ENCODE data around the gene IL16. TPM values are rescaled to one million over a fixed set of nuclear protein-coding genes. Genes with fewer than 3 reads are reported as not detected.

Gene IL16
- polyA plus RNA-seq, 1 donor (not counting 4 experiments of a cell fraction or from before 2014, with no cell fraction given): not detected

GRCh38 chr15:81337713-81338157 is 141.1 kb downstream of the IL16 start:
- dilution Hi-C loops (cut with MboI; ENCODE audit: extremely low pct_ligation_motif_present, low sequenced_read_pairs): no loop called here
- H3K9me1 ChIP-seq (ENCODE audit: control insufficient read depth, extremely low read depth, insufficient read depth, low read length): no peaks in the 10 kb centered on the region
- H3K4me1 ChIP-seq (ENCODE audit: control insufficient read depth, extremely low read depth, insufficient read depth, low read length): peaks cover 3% of the 10 kb centered on the region
- H2AFZ ChIP-seq (ENCODE audit: control insufficient read depth, low read length): no peak overlapping the region
- H3K9ac ChIP-seq (ENCODE audit: control insufficient read depth, extremely low read depth, insufficient read depth, low read length): no peak overlapping the region
- no peak for TF ChIP-seq CTCF (optimal IDR thresholded peaks at IDR 0.05 in 1 of 3, IDR thresholded peaks at IDR 0.05 in 1 of 3, conservative IDR thresholded peaks at IDR 0.05 in 1 of 3; ENCODE audit: extremely low read depth in 1 of 3, insufficient read depth in 2 of 3, low read length in 3 of 3)
- TF ChIP-seq EZH2 (IDR thresholded peaks at IDR 0.05; ENCODE audit: low read length): no peak
- H3K4me2 ChIP-seq (ENCODE audit: control insufficient read depth, extremely low read depth, insufficient read depth, low read depth, low read length): no peak overlapping the region
- DNase-seq (ENCODE audit: low read depth, low spot score) (no peak), FAIRE-seq (no peak)
- peaks cover 7% of the 10 kb centered on the region for H3K27me3 ChIP-seq (ENCODE audit: control insufficient read depth, extremely low read depth, insufficient read depth, low read length)
- H3K9me3 ChIP-seq (ENCODE audit: control insufficient read depth, low read depth, low read length): no peaks in the 10 kb centered on the region
- H3K36me3 ChIP-seq (ENCODE audit: control insufficient read depth in 2 of 2, extremely low read depth in 1 of 2, insufficient read depth in 2 of 2, low read length in 2 of 2): no peaks in the 10 kb centered on the region
- no peaks in the 10 kb centered on the region for H4K20me1 ChIP-seq (ENCODE audit: control insufficient read depth, extremely low read depth, insufficient read depth, low read length)
- H3K79me2 ChIP-seq (ENCODE audit: control insufficient read depth, insufficient read depth, low read length): no peaks in the 10 kb centered on the region
- H3K4me3 ChIP-seq (ENCODE audit: control insufficient read depth in 2 of 3, extremely low read depth in 1 of 3, insufficient read depth in 2 of 3, low read depth in 1 of 3, low read length in 3 of 3): no peak overlapping the region
- no peak overlapping the region for H3K27ac ChIP-seq (ENCODE audit: control insufficient read depth, insufficient read depth, low read length)

GRCh38 chr15:81338170-81339007 is 141.7 kb downstream of the IL16 start:
- no peak overlapping the region for H3K27ac ChIP-seq (ENCODE audit: control insufficient read depth, insufficient read depth, low read length)
- no peaks in the 10 kb centered on the region for H4K20me1 ChIP-seq (ENCODE audit: control insufficient read depth, extremely low read depth, insufficient read depth, low read length)
- no peak overlapping the region for H2AFZ ChIP-seq (ENCODE audit: control insufficient read depth, low read length)
- DNase-seq (ENCODE audit: low read depth, low spot score): no peak
- H3K36me3 ChIP-seq (ENCODE audit: control insufficient read depth in 2 of 2, extremely low read depth in 1 of 2, insufficient read depth in 2 of 2, low read length in 2 of 2): no peaks in the 10 kb centered on the region
- FAIRE-seq: no peak
- H3K9me3 ChIP-seq (ENCODE audit: control insufficient read depth, low read depth, low read length): no peaks in the 10 kb centered on the region
- no peak overlapping the region for H3K4me2 ChIP-seq (ENCODE audit: control insufficient read depth, extremely low read depth, insufficient read depth, low read depth, low read length)
- dilution Hi-C loops (cut with MboI; ENCODE audit: extremely low pct_ligation_motif_present, low sequenced_read_pairs): no loop called here
- H3K9ac ChIP-seq (ENCODE audit: control insufficient read depth, extremely low read depth, insufficient read depth, low read length): no peak overlapping the region
- H3K9me1 ChIP-seq (ENCODE audit: control insufficient read depth, extremely low read depth, insufficient read depth, low read length): no peaks in the 10 kb centered on the region
- peaks cover 9% of the 10 kb centered on the region for H3K27me3 ChIP-seq (ENCODE audit: control insufficient read depth, extremely low read depth, insufficient read depth, low read length)
- TF ChIP-seq EZH2 (IDR thresholded peaks at IDR 0.05; ENCODE audit: low read length): no peak
- H3K79me2 ChIP-seq (ENCODE audit: control insufficient read depth, insufficient read depth, low read length): no peaks in the 10 kb centered on the region
- no peak overlapping the region for H3K4me3 ChIP-seq (ENCODE audit: control insufficient read depth in 2 of 3, extremely low read depth in 1 of 3, insufficient read depth in 2 of 3, low read depth in 1 of 3, low read length in 3 of 3)
- peaks cover 3% of the 10 kb centered on the region for H3K4me1 ChIP-seq (ENCODE audit: control insufficient read depth, extremely low read depth, insufficient read depth, low read length)

All from keratinocyte (primary cell).